ENCODE results near the gene GET4.

GET4 gene

GRCh38 chr7:876077-876971, at the start of gene GET4:
TSS of gene GET4 (plus strand) at chr7:876554. CDS start at chr7:876646, 92 bp downstream.
- DNase-seq (ENCODE audit: low read depth): peak; percentile 96

GRCh38 chr7:828793-829561, 47.4 kb upstream of the GET4 start:
- DNase-seq (ENCODE audit: low read depth): no peak

- DNase-seq (ENCODE audit: low read depth): no peak
These were observed 46.3 kb upstream of the GET4 start for GRCh38 chr7:830069-830468.

DNA sequence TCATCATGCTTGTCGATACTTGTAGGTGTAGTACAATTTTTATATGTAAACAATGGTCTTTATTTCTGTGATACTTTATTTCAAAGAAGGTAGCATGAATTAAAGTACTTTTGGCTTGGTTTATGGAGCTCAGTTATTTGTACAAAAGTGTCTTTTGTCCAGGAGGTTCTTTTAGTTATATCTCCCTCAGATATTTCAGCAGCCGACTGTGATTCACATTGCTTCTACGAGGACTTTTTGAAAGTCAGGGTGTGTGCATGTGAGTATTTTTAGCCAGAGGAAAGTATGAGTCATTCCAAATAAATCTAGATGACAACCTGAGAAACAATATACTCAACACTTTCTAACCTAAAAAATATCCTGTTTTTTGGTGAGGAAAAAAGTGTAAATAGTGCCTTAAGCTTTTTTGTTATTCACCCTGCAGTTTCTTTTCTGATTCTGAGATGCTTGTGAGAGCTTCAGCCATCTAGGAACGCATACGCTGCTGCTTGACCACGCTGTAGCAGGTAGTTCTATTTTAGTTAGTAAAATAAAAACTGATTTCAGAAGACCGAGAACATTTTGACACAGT, 44.7 kb upstream of the GET4 start:
- peak; percentile 49 for DNase-seq (ENCODE audit: low read depth)

DNA sequence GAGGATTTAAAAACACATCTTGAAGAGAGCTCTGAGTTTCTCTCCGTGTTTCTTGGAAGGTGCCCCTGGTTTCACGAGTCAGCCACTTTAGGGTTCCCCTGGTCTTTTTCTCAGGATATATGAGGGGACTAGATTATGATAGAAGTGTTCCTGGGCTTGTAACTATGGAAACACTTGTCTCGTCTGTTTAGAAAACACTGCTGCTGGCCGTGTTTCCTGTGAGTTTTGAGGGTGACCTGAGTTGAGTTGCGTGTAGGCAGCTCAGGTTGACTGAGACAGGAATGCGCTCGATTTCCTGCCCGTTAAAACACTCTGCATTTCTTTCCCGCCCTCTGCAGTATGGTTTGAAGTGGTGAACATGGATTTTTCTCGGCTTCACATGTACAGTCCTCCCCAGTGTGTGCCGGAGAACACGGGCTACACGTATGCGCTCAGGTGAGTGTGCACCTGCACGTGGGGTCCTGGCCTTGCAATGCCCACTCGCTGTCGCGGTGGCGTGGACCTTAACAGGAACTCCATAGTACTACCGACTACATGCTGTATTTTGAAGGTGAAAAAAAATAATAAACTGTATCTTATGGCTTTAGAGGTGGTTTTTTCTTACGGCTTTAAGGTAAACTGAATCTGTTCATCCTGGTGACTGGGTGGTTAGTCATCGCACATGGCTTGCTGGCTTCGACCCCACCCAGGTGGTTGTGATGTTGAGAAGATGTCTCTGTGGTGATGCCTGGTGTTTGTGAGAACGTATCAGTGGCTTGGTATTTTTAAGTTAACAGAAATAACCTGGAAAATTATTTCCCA, 44.0 kb upstream of the GET4 start, which contains the start of gene SUN1:
Gene SUN1, plus strand, starts transcription at position 310 of the 801 bp plus-strand sequence. Its CDS starts 49 bp downstream, at position 359.
- DNase-seq (ENCODE audit: low read depth): peak; percentile 75

DNA sequence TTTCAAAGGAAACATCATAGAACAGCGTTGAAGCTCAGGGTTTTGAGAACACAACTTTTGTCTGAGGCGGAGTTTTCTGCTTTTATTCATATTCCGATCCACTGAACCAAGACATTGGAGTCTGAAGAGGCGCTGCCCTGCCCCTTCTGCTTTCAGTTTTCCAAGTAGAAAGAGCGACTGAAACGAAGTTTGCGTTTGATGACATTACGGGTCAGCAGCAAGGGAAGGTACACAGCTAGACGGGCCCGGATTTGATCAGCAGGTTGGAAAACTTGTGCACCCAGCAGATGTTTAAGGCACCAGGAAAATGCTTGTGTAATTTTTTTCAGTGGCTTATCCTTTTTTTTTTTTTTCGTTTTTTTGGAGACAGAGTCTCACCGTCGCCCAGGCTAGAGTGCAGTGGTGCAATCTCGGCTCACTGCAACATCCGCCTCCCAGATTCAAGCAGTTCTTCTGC, 43.4 kb upstream of the GET4 start:
- DNase-seq (ENCODE audit: low read depth): no peak

DNA sequence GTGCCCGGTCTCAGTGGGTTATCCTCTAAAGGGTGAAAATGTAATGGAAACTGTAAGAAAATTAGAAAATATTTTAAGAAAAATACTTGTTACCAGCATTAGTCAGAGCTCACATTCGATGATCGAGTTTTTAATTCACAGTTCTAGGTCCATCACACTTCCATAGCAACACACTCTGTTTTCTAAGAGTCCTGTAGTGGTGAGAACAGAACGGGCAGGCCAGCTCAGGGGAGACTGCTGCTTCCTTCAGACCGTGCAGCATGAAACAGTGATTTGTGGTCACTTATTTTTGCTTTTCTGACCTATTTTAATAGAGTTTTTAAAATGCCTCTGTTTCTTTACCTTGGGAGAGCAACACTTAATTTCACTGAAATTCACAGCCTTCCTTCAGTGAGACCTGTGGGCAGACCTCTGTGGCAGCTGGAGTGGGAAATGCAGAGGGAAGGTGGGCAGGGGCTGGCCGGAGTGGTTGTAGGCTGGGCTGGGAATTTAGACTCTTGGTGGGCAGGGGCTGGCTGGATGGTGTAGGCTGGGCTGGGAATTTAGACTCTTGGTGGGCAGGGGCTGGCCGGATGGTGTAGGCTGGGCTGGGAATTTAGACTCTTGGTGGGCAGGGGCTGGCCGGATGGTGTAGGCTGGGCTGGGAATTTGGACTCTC, 42.6 kb upstream of the GET4 start:
- no peak for DNase-seq (ENCODE audit: low read depth)

- DNase-seq (ENCODE audit: low read depth): no peak
These were observed 42.1 kb upstream of the GET4 start for GRCh38 chr7:834277-834676.

DNA sequence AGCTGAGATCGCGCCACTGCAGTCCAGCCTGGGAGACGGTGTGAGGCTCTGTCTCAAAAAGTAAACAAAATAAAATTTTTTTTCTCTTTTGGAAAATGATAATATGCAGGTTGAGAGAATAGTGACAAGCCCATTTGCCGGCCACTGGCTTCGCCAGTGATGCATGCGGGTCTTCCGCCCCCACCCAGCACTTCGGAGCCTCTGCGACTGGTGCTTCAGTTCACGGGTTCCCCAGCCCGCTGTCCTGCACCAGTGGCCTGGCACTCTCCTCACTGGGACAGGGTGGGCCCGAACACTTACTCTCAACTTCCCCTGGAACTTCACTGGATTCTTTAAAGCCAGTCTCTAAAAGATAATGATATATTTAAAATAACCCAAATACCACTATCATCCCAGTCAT, 41.3 kb upstream of the GET4 start:
- no peak for DNase-seq (ENCODE audit: low read depth)

GRCh38 chr7:835485-836401, 40.6 kb upstream of the GET4 start:
- no peak for DNase-seq (ENCODE audit: low read depth)

DNA sequence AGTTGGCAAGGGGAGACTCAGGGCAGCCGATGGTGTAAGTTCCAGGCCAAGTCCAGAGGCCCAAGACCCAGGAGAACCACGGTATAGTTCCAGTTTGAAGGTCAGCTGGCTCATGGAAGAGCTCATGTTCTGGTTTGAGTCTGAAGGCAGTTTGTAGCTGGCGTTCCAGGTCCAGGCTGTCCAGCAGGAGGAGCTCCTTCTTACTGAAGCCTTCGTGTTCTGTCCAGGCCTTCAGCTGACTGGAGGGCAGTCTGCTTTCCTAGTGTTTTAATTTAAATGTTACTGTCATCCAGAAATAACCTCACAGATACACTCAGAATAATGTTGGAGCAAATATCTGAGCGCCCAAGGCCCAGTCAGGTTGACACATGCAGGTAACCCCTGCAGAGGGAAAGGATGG, 39.9 kb upstream of the GET4 start:
- no peak for DNase-seq (ENCODE audit: low read depth)

- DNase-seq (ENCODE audit: low read depth): no peak
These were observed 39.4 kb upstream of the GET4 start for GRCh38 chr7:837001-837400.

- DNase-seq (ENCODE audit: low read depth): no peak
These were observed 36.3 kb upstream of the GET4 start for GRCh38 chr7:840001-840600.

DNA sequence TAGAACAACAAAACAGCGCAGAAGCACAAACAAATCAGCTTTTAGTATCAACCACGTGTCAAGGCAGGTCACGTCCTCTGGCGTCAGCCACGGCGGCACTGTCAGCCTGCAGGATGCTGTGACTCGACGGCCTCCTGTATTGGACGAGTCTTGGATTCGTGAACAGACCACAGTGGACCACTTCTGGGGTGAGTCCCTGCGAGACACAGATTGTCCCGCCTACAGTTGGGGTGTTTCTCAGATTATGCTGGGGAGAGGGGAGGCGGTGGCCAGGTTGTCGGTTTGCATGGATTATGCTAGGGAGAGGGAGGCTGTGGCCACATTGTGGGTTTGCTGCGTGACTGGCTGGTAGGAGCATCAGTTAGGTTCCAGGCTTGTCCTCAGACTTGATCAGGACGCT, 34.4 kb upstream of the GET4 start:
- DNase-seq (ENCODE audit: low read depth): no peak

GRCh38 chr7:842431-843031, 33.8 kb upstream of the GET4 start:
- DNase-seq (ENCODE audit: low read depth): no peak

DNA sequence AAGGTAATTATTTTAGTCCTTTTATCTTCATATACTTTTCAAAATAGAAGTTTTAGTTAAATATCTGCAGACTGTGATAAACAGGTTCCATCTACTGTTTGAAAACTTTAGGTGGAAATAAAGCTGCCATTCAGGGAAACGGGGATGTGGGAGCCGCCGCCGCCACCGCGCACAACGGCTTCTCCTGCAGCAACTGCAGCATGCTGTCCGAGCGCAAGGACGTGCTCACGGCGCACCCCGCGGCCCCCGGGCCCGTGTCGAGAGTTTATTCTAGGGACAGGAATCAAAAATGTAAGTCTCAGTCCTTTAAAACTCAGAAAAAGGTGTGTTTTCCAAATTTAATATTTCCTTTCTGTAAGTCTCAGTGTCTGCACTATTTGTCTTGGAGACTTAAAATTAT, 33.1 kb upstream of the GET4 start:
- DNase-seq (ENCODE audit: low read depth): no peak

DNA sequence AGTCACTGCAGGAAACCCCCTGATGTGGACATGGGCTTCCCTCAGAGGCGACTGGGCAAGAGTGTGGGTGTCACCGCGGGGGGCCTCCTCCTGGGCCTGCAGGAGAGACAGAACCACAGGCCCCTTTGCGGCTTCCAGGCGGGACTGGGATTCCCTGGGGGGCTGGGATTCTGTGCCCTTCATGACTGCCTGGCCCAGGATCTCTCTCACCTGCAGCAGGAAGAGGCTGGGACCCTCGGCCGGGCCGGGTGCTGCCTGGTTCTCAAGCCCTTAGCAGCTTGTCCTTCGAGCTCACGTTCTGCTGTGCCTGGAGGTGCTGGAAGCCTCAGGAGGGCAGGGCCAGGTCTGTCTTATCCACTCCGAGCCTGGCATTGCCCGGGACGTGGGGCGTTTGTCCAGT, 32.3 kb upstream of the GET4 start:
- DNase-seq (ENCODE audit: low read depth): no peak

DNA sequence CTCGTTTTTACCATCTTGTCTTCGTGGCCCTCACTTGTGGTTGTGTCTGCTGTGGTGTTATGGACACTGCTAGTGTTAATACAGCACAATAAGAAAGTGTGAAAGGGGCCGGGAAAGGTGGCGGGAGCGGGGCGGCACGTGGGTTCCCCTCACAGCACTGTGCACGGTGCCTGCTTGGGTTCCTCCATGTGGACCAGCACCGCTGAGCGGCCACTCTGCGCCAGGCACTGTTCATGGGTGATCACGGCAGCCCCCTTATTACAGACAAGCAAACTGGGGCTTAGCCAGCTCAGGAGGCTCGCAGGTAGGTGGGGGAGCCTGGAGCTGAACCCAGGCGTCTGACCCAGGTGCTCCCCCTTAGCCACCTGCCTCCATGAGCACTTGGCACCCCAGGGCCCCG, 31.8 kb upstream of the GET4 start:
- no peak for DNase-seq (ENCODE audit: low read depth)

DNA sequence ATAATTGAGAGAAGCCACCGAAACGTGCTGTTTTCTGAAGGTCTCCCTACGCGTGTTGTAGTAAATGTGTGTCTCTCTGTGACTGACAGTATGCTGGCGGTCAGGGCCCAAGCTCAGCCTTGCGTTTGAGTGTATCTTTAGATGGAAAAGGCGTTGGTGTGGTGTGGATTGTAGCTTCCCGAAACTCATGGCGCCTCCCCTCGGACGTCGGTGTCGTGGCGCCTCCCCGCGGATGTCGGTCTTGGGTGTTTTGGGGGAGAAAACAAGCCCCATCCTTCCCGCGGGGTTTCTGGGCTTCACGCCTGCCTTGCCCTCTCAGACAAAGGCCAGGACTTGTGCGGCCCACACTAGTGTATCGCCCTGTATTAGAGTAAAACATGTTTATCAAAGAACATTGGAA, 31.3 kb upstream of the GET4 start:
- DNase-seq (ENCODE audit: low read depth): no peak

Measured in stimulated activated CD4-positive, alpha-beta T cell treated with anti-CD3 and anti-CD28 coated beads, Interleukin-2, amount 100 ng/mL, for 4 hours (primary cell).